ENCODE measurements around the gene P2RX5. TPM values are rescaled to one million over a fixed set of nuclear protein-coding genes. Genes with fewer than 3 reads are reported as not detected.
"Not testable (repeated sequence)": the region's sequence is repeated elsewhere in the genome, so short reads cannot be mapped to it uniquely, and the experiment has no call there.

P2RX5 gene, protein sequence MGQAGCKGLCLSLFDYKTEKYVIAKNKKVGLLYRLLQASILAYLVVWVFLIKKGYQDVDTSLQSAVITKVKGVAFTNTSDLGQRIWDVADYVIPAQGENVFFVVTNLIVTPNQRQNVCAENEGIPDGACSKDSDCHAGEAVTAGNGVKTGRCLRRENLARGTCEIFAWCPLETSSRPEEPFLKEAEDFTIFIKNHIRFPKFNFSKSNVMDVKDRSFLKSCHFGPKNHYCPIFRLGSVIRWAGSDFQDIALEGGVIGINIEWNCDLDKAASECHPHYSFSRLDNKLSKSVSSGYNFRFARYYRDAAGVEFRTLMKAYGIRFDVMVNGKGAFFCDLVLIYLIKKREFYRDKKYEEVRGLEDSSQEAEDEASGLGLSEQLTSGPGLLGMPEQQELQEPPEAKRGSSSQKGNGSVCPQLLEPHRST
- total RNA-seq: 19.4 TPM
- long read RNA-seq, transcript P2RX5-201 (12 exons, 2,309 nt): major isoform, 9 of 17 reads
- long read RNA-seq, partial matches to known transcripts: 3 of 17 reads
- long read RNA-seq, other reads (novel, unspliced or antisense): 0 of 17 reads

DNA sequence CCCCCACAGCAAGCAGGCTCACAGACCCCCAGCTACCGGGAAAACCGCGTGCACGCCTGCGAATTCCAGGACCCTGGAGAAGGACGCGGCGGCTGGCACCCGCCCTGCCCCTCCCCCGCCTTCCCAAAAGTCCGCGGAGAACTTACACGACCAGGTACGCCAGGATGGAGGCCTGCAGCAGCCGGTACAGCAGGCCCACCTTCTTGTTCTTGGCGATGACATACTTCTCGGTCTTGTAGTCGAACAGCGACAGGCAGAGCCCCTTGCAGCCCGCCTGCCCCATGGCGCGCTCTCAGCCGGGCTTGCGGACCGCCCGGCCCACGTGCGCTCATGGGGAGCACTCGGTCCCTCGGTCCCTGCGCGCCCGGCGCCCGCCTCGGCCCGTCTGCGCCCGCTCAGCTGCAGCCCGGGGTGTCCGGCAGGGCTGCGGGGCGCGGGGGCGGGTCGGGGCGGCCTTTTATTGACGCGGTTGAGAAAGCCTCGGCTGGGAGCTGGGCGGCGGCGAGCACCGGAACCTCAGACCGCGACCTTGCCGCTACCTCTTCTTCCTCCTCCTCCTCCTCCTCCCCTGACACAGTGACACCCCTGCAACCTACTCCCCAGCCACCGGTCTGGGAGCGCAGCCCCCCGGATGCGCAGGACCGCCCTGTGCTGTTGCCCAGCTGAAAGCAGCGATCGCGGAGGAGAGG, at the start of gene P2RX5:
Gene P2RX5, minus strand, starts transcription at position 433 of the 689 bp plus-strand sequence. Its CDS starts 150 bp downstream, at position 283.
- DNase-seq (ENCODE audit: missing footprints): peak; percentile 70
- peak; percentile 36 for ATAC-seq
- intact Hi-C loops (cut with DNase I): no loop called here

DNA sequence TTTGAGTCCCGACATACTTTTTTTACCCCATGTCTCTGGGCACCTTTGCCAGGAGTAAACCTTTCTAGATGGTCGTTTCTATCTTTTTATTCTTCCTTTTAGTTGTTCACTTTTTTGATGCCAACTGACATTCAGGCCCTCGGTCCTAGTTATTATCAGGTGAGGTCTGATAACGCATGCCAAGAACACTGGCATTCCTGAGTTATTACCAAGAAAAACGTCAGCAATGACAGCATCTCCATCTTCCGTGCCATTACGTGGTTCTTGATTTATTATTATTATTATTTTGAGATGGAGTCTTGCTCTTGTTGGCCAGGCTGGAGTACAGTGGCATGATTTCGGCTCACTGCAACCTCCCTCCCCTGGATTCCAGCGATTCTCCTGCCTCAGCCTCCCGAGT, 49.1 kb upstream of the P2RX5 start:
- intact Hi-C loops (cut with DNase I): no loop called here
- DNase-seq (ENCODE audit: missing footprints) (no peak), ATAC-seq (no peak)

DNA sequence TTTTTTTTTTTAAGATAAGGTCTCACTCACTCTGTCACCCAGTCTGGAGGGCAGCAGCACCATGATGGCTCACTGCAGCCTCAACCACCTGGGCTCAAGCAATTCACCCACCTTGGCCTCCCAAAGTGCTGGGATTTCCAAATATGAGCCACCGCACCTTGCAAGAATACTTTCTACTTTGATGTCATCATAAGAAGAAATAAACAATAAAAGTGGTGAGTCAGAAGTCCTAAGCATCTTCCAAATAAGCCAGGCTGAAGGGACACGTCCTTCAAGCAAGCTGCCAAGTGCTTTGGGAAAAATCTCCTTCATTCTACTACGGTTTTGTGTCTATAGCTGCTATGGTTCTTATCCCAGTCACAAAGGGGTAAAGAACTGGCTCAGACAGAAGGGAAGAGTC, 48.1 kb upstream of the P2RX5 start:
- intact Hi-C loops (cut with DNase I): no loop called here
- DNase-seq (ENCODE audit: missing footprints): no peak
- no peak for ATAC-seq

DNA sequence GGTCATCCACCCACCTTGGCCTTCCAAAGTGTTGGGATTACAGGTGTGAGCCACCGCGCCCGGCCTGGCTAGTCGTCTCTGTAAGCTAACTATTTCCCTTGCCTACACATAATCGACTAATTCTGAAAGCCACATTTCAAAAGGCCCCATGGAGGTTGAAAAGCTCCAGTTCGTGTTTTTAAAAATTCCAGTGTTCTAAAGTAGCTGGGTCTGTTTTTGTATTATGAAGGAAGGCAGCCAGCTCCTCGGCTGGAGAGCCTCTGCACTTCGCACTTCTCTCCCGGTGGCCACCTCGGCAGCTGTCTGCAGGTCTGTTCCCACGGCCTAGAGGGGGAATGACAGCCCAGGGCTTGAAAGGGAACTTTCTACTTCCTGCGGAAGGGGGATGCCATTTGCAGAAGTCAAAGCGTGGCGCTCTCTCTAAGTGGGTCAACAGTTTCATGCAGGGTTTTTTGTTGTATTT, 44.7 kb upstream of the P2RX5 start:
- ATAC-seq (no peak), DNase-seq (ENCODE audit: missing footprints) (no peak)
- intact Hi-C loops (cut with DNase I): no loop called here

DNA sequence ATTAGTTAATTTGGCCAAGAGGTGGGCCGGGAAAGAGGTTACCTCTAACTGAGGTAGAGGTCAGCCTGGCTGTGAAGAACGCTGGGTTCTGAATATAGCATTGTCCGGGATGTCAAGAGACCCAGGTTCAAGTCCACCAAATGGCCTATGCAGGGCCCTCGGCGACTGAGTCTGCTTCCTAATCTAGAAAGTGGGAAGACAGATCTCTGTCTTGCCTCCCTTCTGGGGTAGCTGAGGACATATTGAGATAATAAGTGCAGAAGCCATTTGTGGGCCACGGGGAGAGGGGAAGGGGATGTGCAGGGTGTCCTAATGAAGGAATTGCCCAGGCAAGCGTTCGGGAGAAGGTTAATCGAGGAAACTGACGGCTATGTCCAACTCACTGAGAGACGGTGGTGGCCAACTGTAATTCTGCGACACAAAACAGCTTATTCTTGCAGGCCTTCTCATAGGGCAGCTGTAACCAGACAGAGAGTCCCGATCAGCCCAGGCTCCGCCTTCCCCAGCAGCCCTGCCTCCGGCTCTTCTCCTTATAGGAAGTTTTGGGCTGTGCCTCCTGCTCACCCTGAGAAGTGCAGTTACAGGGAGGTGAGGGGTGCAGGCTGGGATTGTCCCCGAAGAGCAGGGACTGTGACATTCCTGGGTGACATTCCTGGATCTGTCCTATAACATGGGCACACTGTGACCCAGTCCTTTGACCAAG, 43.6 kb upstream of the P2RX5 start:
- DNase-seq (ENCODE audit: missing footprints): no peak
- intact Hi-C loops (cut with DNase I): loop anchor here (2.0 to 10.0 kb wide), 4 partner anchors 88 to 335 kb away; partner anchors contain the start of gene NCBP3

DNA sequence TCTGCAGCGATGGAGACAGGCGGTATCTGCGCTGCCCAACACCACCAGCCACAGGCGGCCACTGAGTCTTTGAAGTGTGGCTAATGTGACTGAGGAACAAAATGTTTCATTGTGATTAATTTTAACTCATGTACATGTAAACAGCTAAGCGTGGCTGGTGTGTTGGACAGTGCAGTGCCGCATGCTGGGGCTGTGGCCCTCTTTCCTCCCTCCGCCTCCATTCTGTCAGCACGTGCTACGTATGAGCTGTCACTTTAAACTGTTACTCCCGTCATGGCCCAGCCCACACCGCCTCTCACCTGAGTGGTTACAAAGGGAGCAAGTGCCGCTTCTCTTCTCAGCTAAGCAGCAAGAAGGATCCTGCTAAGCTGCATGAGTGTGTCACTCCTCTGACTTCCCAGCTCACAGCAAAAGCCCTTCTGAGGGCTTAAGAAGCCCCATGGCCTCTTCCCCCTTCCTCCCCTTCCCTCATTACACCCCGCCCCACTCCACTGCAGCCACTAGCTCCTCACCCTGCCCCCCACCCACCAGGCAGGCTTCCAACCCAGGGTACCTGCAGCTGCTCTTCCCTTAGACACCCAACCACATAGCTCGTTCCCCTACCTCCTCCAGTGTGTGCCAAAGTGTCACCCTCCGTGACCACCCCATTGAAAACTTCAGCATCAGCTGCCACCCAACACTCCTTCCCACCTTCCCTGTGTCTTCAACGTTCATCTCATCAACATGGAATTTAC, 42.8 kb upstream of the P2RX5 start:
- intact Hi-C loops (cut with DNase I): loop anchor here (2.0 to 10.0 kb wide), 4 partner anchors 89 to 336 kb away; partner anchors contain the start of gene NCBP3
- peak; percentile 62 for ATAC-seq
- DNase-seq (ENCODE audit: missing footprints): no peak

More for the DNA sequence above, 43.6 kb upstream of the P2RX5 start:
- no peak for ATAC-seq

DNA sequence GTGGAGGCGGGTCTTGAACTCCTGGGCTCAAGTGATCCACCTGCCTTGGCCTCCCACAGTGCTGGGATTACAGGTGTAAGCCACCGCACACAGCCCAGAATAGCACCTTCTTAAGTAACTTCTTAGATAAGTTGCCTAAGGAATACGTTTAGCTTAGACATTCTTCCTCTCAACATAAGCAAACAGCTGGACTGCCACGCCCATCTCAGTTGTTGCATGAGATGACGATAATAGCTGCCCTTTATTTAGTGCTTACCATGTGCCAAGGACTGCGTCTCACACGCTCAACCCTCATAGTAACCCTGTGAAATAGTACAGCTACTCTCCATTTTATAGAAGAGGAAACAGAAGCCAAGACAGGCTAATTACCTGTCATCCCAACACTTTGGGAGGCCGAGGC, 39.6 kb upstream of the P2RX5 start:
- DNase-seq (ENCODE audit: missing footprints) (no peak), ATAC-seq (no peak)
- intact Hi-C loops (cut with DNase I): loop anchor here (5.0 to 10.0 kb wide), 3 partner anchors 92 to 339 kb away; partner anchors contain the start of gene NCBP3

DNA sequence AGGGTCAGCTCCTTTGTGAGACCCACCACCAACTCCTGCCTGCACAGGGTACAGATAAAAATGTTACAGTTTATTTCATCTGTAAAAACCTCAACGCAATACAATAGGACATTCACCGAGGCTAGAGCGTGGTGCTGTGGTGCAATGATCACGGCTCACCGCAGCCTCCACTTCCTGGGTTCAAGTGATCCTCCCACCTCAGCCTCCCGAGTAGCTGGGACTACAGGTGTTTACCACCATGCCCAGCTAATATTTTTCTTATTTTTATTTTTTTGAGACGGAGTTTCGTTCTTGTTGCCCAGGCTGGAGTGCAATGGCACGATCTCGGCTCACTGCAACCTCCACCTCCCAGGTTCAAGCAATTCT, 38.9 kb upstream of the P2RX5 start:
- not testable (repeated sequence) for DNase-seq (ENCODE audit: missing footprints); ATAC-seq
- intact Hi-C loops (cut with DNase I): loop anchor here (5.0 to 10.0 kb wide), 3 partner anchors 92 to 340 kb away; partner anchors contain the start of gene NCBP3

DNA sequence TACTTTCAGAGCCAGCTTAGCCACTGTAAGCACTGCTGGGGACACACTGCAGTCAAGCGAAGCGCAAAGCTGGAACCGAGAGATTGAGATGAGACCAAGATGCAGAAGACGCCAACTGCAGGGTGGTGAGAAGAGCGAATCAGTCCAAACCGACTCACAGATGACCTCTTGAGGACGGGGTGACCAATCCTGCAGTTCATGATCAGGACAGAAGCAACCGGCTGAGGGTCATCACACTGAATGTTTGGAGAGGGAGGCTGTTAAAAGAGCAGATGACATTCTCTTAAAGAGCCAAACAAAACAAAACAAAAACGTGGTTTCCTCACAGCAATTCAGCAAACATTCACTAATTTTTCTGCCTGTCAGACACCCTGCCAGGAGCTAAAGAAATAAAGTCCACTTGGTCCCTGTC, 36.3 kb upstream of the P2RX5 start:
- intact Hi-C loops (cut with DNase I): loop anchor here (10.0 kb wide), 1 partner anchor 343 kb away; no protein-coding TSS in a partner anchor
- DNase-seq (ENCODE audit: missing footprints): no peak
- ATAC-seq: peak; percentile 64

DNA sequence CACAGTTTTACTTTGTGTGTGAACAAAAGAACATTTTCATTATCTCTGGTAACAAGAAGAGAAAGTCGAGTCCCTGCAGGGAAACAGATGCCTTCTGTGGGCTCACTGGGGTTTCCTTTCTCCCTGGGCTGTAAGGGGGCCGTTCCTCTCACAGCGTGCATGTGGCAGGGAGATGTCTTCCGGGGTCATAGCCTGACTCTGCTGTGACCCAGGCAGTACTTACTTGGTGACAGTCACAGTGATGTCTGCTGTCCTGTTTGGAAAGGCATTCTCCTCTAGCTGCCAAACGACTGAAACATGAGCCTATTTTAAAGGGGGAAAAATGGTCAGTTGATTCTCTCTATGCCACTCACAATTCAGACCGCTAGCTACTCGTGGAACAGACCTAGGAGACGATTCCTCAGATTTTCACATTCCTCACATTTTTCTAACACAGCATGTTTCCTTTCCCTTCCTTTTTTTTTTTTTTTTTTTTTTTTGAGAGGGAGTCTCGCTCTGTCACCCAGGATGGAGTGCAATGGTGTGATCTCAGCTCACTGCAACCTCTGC, 35.0 kb upstream of the P2RX5 start:
- ATAC-seq (no peak), DNase-seq (ENCODE audit: missing footprints) (no peak)
- intact Hi-C loops (cut with DNase I): loop anchor here (10.0 kb wide), 1 partner anchor 344 kb away; no protein-coding TSS in a partner anchor

DNA sequence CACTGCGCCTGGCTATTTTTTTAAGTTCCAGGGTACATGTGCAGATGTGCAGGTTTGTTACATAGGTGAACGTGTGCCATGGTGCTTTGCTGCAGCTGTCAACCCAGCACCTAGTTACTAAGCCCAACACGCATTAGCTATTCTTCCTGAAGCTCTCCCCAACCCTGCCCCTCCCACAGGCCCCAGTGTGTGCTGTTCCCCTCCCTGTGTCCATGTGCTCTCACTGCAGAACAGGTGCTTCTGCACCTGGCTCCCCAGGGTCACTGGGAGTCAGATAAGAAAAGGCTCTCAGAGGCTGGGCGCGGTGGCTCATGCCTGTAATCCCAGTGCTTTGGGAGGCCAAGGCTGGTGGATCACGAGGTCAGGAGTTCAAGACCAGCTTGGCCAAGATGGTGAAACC, 33.9 kb upstream of the P2RX5 start:
- no peak for DNase-seq (ENCODE audit: missing footprints)
- no peak for ATAC-seq
- intact Hi-C loops (cut with DNase I): loop anchor here (10.0 kb wide), 1 partner anchor 345 kb away; no protein-coding TSS in a partner anchor

DNA sequence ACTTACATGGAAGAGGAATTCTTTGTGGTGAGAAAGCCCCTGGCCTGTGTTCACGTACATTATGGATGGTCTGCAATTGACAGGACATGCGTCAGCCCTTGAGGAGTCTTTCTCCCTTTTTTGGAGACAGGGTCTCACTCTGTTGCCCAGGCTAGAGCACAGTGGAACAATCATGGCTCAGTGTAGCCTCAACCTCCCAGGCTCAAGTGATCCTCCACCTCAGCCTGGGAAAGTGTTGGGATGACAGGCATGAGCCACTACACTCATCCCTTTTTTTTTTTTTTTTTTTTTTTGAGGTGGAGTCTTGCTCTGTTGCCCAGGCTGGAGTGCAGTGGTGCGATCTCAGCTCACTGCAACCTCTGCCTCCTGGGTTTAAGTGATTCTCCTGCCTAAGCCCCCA, 32.1 kb upstream of the P2RX5 start:
- intact Hi-C loops (cut with DNase I); DNase-seq (ENCODE audit: missing footprints); ATAC-seq: not testable (repeated sequence)

DNA sequence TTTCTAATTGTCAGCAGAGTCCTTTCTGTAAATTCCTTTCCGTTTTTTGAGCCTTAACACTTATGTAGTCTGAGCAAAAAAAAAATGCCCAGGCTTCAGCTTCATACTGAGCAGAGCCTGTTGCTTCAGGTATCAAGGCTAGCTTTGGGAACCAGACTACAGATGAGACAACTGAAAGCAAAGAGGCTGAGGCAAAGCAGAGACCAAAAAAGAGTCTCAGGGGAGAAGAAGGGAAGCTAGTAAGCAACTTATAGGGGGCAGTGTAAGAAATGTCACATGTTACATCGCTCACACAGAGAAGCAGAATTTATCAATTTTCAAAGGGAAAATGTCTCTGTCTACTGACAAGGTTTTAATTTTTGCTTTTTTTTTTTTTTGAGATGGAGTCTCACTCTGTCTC, 31.1 kb upstream of the P2RX5 start:
- ATAC-seq (no peak), DNase-seq (ENCODE audit: missing footprints) (no peak)
- intact Hi-C loops (cut with DNase I): no loop called here

DNA sequence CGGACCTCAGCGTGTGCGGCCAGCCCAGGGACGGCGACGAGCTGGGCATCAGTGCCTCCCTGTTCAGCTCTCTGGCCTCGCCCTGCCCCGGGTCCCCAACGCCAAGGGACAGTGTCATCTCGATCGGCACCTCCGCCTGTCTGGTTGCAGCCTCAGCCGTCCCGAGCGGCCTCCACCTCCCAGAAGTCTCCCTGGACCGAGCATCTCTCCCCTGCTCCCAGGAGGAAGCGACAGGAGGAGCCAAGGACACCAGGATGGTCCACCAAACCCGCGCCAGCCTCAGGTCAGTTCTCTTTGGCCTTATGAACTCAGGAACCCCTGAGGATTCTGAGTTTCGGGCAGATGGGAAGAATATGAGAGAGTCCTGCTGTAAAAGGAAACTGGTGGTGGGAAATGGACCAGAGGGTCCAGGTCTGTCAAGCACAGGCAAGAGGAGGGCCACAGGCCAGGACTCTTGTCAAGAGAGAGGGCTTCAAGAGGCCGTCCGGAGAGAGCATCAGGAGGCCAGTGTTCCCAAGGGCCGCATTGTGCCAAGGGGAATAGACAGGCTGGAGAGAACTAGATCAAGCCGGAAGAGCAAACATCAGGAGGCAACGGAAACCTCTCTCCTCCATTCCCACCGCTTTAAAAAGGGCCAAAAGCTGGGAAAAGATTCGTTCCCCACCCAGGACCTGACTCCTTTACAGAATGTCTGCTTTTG, 28.6 kb upstream of the P2RX5 start:
- intact Hi-C loops (cut with DNase I): loop anchor here (5.0 kb wide), 1 partner anchor 42 kb away; no protein-coding TSS in a partner anchor
- no peak for DNase-seq (ENCODE audit: missing footprints)
- ATAC-seq: no peak

DNA sequence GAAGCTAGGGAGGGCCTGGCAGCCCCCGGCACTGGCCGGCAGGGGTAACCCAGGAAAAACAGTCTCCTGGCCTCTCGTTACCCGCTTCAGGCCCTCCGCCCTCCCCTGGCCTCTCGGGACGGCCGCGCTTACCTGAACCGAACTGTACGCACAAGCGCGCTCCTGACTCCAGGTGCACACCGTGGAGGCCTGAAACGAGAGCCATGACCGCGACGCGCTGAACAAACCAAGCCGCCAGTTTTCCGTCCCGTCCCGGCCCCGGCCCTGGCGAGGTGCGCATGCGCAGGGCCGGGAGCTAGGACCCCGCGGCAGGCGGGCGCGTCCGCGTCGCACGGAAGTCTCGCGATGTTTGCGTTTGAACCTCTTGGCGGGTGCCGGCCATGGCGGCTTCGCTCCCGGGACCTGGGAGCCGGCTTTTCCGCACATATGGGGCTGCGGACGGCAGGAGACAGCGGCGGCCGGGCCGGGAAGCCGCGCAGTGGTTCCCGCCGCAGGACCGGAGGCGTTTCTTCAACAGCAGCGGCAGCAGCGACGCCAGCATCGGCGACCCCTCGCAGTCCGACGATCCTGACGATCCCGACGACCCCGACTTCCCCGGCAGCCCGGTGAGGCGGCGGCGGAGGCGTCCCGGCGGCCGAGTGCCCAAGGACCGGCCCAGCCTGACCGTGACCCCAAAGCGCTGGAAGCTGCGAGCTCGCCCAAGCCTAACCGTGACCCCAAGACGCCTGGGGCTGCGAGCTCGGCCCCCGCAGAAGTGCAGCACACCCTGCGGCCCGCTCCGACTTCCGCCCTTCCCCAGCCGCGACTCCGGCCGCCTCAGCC, 27.8 kb upstream of the P2RX5 start, which contains the start of gene HASPIN:
Gene HASPIN, plus strand, starts transcription at position 348 of the 822 bp plus-strand sequence. Its CDS starts 33 bp downstream, at position 381.
- intact Hi-C loops (cut with DNase I): loop anchor here (5.0 kb wide), 1 partner anchor 41 kb away; no protein-coding TSS in a partner anchor

DNA sequence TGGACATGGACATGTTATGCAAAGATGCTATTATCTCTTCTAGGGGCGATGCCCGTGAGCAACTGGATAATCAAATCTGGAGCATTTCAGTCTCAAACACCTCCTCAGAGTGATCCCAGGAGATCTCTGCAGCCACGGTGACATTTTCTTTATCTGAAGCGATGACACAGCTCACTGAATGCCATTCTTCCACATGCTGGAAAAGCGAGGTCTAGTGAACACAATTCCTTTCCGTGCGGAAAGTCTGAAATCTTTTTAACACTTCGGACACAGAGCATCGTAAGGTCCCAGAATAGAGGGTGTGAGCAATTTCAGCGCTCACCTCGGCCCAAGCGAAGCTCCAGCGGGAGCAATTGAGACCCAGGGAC, 27.2 kb upstream of the P2RX5 start:
- no peak for ATAC-seq
- no peak for DNase-seq (ENCODE audit: missing footprints)
- intact Hi-C loops (cut with DNase I): loop anchor here (5.0 kb wide), 1 partner anchor 41 kb away; no protein-coding TSS in a partner anchor

More for the DNA sequence above, 27.8 kb upstream of the P2RX5 start, which contains the start of gene HASPIN:
- DNase-seq (ENCODE audit: missing footprints): peak; percentile 95
- peak; percentile 95 for ATAC-seq
